ENCODE results near the gene SMIM43. TPM values are rescaled to one million over a fixed set of nuclear protein-coding genes. Genes with fewer than 3 reads are reported as not detected.
A peak's percentile ranks its signal among the peaks of the same experiment; 100 is the strongest.

The SMIM43 gene
- polyA plus RNA-seq, 1 donor (not counting 4 experiments of a cell fraction or from before 2014, with no cell fraction given) = 0.03 TPM

DNA sequence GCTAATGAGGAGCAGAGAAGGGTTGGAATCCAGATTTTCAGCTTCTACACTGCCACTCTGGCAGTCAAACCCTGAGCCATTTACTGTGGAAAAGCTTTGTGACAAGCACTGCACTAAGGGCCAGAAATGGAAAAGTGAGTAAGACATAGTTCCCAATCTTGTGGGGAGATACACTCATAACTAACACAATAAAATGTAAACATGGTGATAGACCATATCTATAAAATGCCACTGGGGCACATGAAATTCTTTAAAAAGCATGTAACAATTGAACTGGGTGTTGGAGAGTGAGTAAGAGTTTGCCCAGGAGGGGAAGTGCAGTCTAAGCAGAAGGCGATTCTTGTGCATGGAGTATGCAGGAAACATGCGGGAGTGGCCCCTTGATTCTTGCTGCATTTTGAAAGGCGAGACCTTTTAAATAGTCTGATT, 36.2 kb downstream of the SMIM43 start:
- FAIRE-seq (peak; percentile 88), DNase-seq (ENCODE audit: low read depth, low spot score) (no peak)
- Histone ChIP-seq H3K27me3 (ENCODE audit: control insufficient read depth, extremely low read depth, insufficient read depth, low read length) (no peaks in the 10 kb centered on the region), H3K4me2 (ENCODE audit: control insufficient read depth, extremely low read depth, insufficient read depth, low read depth, low read length) (peak overlapping the region; percentile 26), H4K20me1 (ENCODE audit: control insufficient read depth, extremely low read depth, insufficient read depth, low read length) (no peaks in the 10 kb centered on the region), H3K9me1 (ENCODE audit: control insufficient read depth, extremely low read depth, insufficient read depth, low read length) (no peaks in the 10 kb centered on the region), H3K4me3 (ENCODE audit: control insufficient read depth in 2 of 3, extremely low read depth in 1 of 3, insufficient read depth in 2 of 3, low read depth in 1 of 3, low read length in 3 of 3) (no peak overlapping the region), H3K9me3 (ENCODE audit: control insufficient read depth, low read depth, low read length) (no peaks in the 10 kb centered on the region), H3K79me2 (ENCODE audit: control insufficient read depth, insufficient read depth, low read length) (no peaks in the 10 kb centered on the region), H2AFZ (ENCODE audit: control insufficient read depth, low read length) (no peak overlapping the region), H3K36me3 (ENCODE audit: control insufficient read depth in 2 of 2, extremely low read depth in 1 of 2, insufficient read depth in 2 of 2, low read length in 2 of 2) (no peaks in the 10 kb centered on the region), H3K9ac (ENCODE audit: control insufficient read depth, extremely low read depth, insufficient read depth, low read length) (no peak overlapping the region), H3K4me1 (ENCODE audit: control insufficient read depth, extremely low read depth, insufficient read depth, low read length) (peaks cover 19% of the 10 kb centered on the region), H3K27ac (ENCODE audit: control insufficient read depth, insufficient read depth, low read length) (peak overlapping the region; percentile 48)
- TF ChIP-seq EZH2 (IDR thresholded peaks at IDR 0.05; ENCODE audit: low read length) = no peak
- TF ChIP-seq, protein P1, sequence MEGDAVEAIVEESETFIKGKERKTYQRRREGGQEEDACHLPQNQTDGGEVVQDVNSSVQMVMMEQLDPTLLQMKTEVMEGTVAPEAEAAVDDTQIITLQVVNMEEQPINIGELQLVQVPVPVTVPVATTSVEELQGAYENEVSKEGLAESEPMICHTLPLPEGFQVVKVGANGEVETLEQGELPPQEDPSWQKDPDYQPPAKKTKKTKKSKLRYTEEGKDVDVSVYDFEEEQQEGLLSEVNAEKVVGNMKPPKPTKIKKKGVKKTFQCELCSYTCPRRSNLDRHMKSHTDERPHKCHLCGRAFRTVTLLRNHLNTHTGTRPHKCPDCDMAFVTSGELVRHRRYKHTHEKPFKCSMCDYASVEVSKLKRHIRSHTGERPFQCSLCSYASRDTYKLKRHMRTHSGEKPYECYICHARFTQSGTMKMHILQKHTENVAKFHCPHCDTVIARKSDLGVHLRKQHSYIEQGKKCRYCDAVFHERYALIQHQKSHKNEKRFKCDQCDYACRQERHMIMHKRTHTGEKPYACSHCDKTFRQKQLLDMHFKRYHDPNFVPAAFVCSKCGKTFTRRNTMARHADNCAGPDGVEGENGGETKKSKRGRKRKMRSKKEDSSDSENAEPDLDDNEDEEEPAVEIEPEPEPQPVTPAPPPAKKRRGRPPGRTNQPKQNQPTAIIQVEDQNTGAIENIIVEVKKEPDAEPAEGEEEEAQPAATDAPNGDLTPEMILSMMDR (optimal IDR thresholded peaks at IDR 0.05 in 1 of 3, IDR thresholded peaks at IDR 0.05 in 1 of 3, conservative IDR thresholded peaks at IDR 0.05 in 1 of 3; ENCODE audit: extremely low read depth in 1 of 3, insufficient read depth in 2 of 3, low read length in 3 of 3) = no peak
- dilution Hi-C loops (cut with MboI; ENCODE audit: extremely low pct_ligation_motif_present, low sequenced_read_pairs) = no loop called here

DNA sequence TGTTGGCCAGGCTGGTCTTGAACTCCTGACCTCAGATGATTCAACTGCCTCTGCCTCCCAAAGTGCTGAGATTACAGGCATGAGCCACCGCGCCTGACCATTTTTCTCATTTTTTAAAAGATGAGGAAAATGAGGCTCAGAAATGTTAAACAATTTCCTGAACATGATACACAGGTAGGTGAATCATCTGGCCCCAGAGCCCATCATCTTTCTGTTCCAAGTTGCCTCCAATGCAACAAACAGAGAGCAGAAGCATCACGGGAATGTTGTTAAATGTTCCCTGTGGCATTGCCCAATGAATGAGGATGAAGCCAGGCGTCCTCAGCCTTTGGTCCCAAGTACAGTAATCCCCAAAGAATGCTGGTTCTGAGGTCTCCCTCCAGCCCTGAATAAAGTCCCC, 36.9 kb downstream of the SMIM43 start:
- no peaks in the 10 kb centered on the region for H3K79me2 ChIP-seq (ENCODE audit: control insufficient read depth, insufficient read depth, low read length)
- TF ChIP-seq, protein P1 (optimal IDR thresholded peaks at IDR 0.05 in 1 of 3, IDR thresholded peaks at IDR 0.05 in 1 of 3, conservative IDR thresholded peaks at IDR 0.05 in 1 of 3; ENCODE audit: extremely low read depth in 1 of 3, insufficient read depth in 2 of 3, low read length in 3 of 3) = no peak
- TF ChIP-seq EZH2 (IDR thresholded peaks at IDR 0.05; ENCODE audit: low read length) = no peak
- H3K27ac ChIP-seq (ENCODE audit: control insufficient read depth, insufficient read depth, low read length) = peak overlapping the region; percentile 48
- dilution Hi-C loops (cut with MboI; ENCODE audit: extremely low pct_ligation_motif_present, low sequenced_read_pairs) = no loop called here
- H3K4me2 ChIP-seq (ENCODE audit: control insufficient read depth, extremely low read depth, insufficient read depth, low read depth, low read length) = no peak overlapping the region
- no peaks in the 10 kb centered on the region for H3K27me3 ChIP-seq (ENCODE audit: control insufficient read depth, extremely low read depth, insufficient read depth, low read length)
- peaks cover 19% of the 10 kb centered on the region for H3K4me1 ChIP-seq (ENCODE audit: control insufficient read depth, extremely low read depth, insufficient read depth, low read length)
- H4K20me1 ChIP-seq (ENCODE audit: control insufficient read depth, extremely low read depth, insufficient read depth, low read length) = no peaks in the 10 kb centered on the region
- no peak overlapping the region for H2AFZ ChIP-seq (ENCODE audit: control insufficient read depth, low read length)
- no peaks in the 10 kb centered on the region for H3K36me3 ChIP-seq (ENCODE audit: control insufficient read depth in 2 of 2, extremely low read depth in 1 of 2, insufficient read depth in 2 of 2, low read length in 2 of 2)
- peak; percentile 90 for FAIRE-seq
- H3K9me1 ChIP-seq (ENCODE audit: control insufficient read depth, extremely low read depth, insufficient read depth, low read length) = no peaks in the 10 kb centered on the region
- H3K9ac ChIP-seq (ENCODE audit: control insufficient read depth, extremely low read depth, insufficient read depth, low read length) = no peak overlapping the region
- H3K4me3 ChIP-seq (ENCODE audit: control insufficient read depth in 2 of 3, extremely low read depth in 1 of 3, insufficient read depth in 2 of 3, low read depth in 1 of 3, low read length in 3 of 3) = no peak overlapping the region
- DNase-seq (ENCODE audit: low read depth, low spot score) = no peak
- no peaks in the 10 kb centered on the region for H3K9me3 ChIP-seq (ENCODE audit: control insufficient read depth, low read depth, low read length)

All from keratinocyte (primary cell).